Loucy (cell line): ENCODE data around the gene ELMOD2.

Source experiments
- H2AFZ ChIP-seq: fragments of 200-600 bp; sonication (generic); 2 replicates; pipeline ENCODE4 v1.6.0; 2016; ENCODE audit warnings: antibody characterized with exemption, mild to moderate bottlenecking, low read length, moderate library complexity
- H3F3A ChIP-seq: fragments of 200-600 bp; 2 replicates; pipeline ENCODE4 v1.6.0; 2016; ENCODE audit warnings: antibody characterized with exemption, low read depth, mild to moderate bottlenecking
- H3K27me3 ChIP-seq: fragments of 200-600 bp; sonication (generic); 2 replicates; pipeline ENCODE4 v1.6.1; 2014; ENCODE audit warnings: low read length, mild to moderate bottlenecking; ENCODE audit not compliant: insufficient read depth, poor library complexity, severe bottlenecking
- H3K36me3 ChIP-seq: fragments of 200-600 bp; sonication (generic); 2 replicates; pipeline ENCODE4 v1.6.1; 2016; ENCODE audit warnings: low read length; ENCODE audit not compliant: insufficient read depth
- H3K4me1 ChIP-seq: fragments of 200-600 bp; sonication (generic); 2 replicates; pipeline ENCODE4 v1.5.1; 2014; ENCODE audit warnings: low read length, mild to moderate bottlenecking; ENCODE audit not compliant: insufficient read depth, poor library complexity, severe bottlenecking
- H3K4me2 ChIP-seq: fragments of 200-600 bp; sonication (generic); 2 replicates; pipeline ENCODE4 v1.6.0; 2014; ENCODE audit warnings: antibody characterized with exemption, low read length, low read depth, mild to moderate bottlenecking; ENCODE audit not compliant: poor library complexity, severe bottlenecking
- H3K4me3 ChIP-seq: fragments of 200-600 bp; sonication (generic); 2 replicates; pipeline ENCODE4 v1.5.1; 2014; ENCODE audit warnings: low read length, mild to moderate bottlenecking, mixed read lengths; ENCODE audit not compliant: poor library complexity, severe bottlenecking
- H3K79me2 ChIP-seq: fragments of 200-600 bp; sonication (generic); 2 replicates; pipeline ENCODE4 v1.6.1; 2014; ENCODE audit warnings: low read length; ENCODE audit not compliant: insufficient read depth
- H3K9ac ChIP-seq: fragments of 200-600 bp; sonication (generic); 2 replicates; pipeline ENCODE4 v1.6.0; 2014; ENCODE audit warnings: mild to moderate bottlenecking, low read depth, low read length, moderate library complexity; ENCODE audit not compliant: poor library complexity, severe bottlenecking
- H3K9me2 ChIP-seq: fragments of 200-600 bp; sonication (generic); replicated peaks from 2 replicates; pipeline ENCODE4 v1.6.1; 2016; ENCODE audit warnings: low read depth, low read length, mixed read lengths
- H3K9me3 ChIP-seq: fragments of 200-600 bp; sonication (generic); 2 replicates; pipeline ENCODE4 v1.6.1; 2014; ENCODE audit warnings: mild to moderate bottlenecking, antibody characterized with exemption, low read length, low read depth; ENCODE audit not compliant: insufficient read depth
- H4K20me1 ChIP-seq: fragments of 200-600 bp; sonication (generic); 2 replicates; pipeline ENCODE4 v1.6.0; 2014; ENCODE audit warnings: antibody characterized with exemption, low read length, mild to moderate bottlenecking; ENCODE audit not compliant: insufficient read depth, poor library complexity, severe bottlenecking
- EZH2phosphoT487 ChIP-seq: fragments of 200-600 bp; IDR thresholded peaks from 2 replicates; pipeline ENCODE4 v1.6.1; 2018; ENCODE audit warnings: antibody characterized with exemption, mild to moderate bottlenecking, moderate library complexity, borderline replicate concordance
- TF ChIP-seq, protein P1 (sequence below): fragments of 200-600 bp; sonication (generic); conservative IDR thresholded peaks from 2 replicates; pipeline ENCODE4 v1.5.1; 2014; ENCODE audit warnings: mild to moderate bottlenecking, antibody characterized with exemption, low read length

Gene ELMOD2

DNA sequence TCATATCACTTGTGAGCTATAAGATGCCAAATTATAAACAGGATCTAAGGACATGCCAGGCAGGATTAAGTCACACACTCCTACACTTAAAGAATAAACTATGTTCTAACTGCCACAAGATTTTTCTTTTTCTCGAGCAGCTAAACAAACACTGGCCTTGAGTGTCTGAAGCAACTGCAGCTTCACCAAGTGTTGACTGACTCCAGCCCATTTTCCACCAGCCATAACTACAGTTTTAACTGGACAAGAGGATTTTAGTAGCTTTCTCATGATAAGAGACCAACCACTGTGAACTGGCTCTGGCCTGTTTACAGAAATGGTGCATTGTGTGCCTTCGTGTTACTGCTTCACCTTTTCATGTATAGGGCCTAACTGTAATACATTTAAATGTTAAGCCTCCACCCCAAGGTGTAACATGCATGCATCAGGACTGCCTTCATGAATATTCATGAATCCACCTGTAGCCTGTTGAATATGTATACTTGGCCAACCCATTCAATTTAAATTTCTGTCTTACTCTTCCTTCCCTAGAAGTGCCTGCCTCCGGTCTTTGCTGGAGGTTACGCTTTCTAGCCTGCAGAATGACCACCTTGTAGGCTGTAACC, 34.0 kb downstream of the ELMOD2 start:
- H3K4me1 ChIP-seq = no peaks in the 10 kb centered on the region
- no peaks in the 10 kb centered on the region for H3K9me3 ChIP-seq
- no peaks in the 10 kb centered on the region for H3K27me3 ChIP-seq
- H3K9ac ChIP-seq = no peak overlapping the region
- H3F3A ChIP-seq = no peaks in the 10 kb centered on the region
- no peaks in the 10 kb centered on the region for H3K9me2 ChIP-seq
- no peak overlapping the region for H3K4me3 ChIP-seq
- H3K36me3 ChIP-seq = no peaks in the 10 kb centered on the region
- H4K20me1 ChIP-seq = no peaks in the 10 kb centered on the region
- H2AFZ ChIP-seq = no peak overlapping the region
- no peaks in the 10 kb centered on the region for H3K79me2 ChIP-seq
- no peak overlapping the region for H3K4me2 ChIP-seq
- TF ChIP-seq, protein P1, sequence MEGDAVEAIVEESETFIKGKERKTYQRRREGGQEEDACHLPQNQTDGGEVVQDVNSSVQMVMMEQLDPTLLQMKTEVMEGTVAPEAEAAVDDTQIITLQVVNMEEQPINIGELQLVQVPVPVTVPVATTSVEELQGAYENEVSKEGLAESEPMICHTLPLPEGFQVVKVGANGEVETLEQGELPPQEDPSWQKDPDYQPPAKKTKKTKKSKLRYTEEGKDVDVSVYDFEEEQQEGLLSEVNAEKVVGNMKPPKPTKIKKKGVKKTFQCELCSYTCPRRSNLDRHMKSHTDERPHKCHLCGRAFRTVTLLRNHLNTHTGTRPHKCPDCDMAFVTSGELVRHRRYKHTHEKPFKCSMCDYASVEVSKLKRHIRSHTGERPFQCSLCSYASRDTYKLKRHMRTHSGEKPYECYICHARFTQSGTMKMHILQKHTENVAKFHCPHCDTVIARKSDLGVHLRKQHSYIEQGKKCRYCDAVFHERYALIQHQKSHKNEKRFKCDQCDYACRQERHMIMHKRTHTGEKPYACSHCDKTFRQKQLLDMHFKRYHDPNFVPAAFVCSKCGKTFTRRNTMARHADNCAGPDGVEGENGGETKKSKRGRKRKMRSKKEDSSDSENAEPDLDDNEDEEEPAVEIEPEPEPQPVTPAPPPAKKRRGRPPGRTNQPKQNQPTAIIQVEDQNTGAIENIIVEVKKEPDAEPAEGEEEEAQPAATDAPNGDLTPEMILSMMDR = no peak
- TF ChIP-seq EZH2phosphoT487 = no peak

DNA sequence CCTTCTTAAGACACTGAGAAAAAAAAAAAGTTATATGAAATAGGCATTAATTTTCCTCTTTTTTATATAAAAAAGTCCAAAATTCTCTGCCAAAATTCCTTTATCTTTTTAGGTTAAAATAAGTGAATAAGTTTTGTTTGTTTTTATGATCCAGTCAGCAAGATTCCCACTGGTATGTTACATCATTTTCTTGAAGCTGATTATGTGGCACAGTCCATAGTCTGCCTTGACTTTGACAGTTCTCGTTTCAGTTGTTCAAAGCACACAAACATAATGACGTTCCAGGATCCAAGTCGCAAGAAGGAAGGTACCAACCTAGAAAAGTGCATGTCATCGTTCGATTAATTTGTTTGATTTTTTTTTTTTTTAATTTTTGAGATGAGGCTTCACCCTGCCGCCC, 35.7 kb downstream of the ELMOD2 start:
- H3K4me2 ChIP-seq = no peak overlapping the region
- no peaks in the 10 kb centered on the region for H3K9me3 ChIP-seq
- no peaks in the 10 kb centered on the region for H3K9me2 ChIP-seq
- TF ChIP-seq, protein P1 = no peak
- TF ChIP-seq EZH2phosphoT487 = no peak
- H3K4me3 ChIP-seq = no peak overlapping the region
- H3F3A ChIP-seq = no peaks in the 10 kb centered on the region
- H3K27me3 ChIP-seq = no peaks in the 10 kb centered on the region
- H2AFZ ChIP-seq = no peak overlapping the region
- H3K79me2 ChIP-seq = no peaks in the 10 kb centered on the region
- no peaks in the 10 kb centered on the region for H4K20me1 ChIP-seq
- no peaks in the 10 kb centered on the region for H3K36me3 ChIP-seq
- H3K9ac ChIP-seq = no peak overlapping the region
- H3K4me1 ChIP-seq = no peaks in the 10 kb centered on the region

DNA sequence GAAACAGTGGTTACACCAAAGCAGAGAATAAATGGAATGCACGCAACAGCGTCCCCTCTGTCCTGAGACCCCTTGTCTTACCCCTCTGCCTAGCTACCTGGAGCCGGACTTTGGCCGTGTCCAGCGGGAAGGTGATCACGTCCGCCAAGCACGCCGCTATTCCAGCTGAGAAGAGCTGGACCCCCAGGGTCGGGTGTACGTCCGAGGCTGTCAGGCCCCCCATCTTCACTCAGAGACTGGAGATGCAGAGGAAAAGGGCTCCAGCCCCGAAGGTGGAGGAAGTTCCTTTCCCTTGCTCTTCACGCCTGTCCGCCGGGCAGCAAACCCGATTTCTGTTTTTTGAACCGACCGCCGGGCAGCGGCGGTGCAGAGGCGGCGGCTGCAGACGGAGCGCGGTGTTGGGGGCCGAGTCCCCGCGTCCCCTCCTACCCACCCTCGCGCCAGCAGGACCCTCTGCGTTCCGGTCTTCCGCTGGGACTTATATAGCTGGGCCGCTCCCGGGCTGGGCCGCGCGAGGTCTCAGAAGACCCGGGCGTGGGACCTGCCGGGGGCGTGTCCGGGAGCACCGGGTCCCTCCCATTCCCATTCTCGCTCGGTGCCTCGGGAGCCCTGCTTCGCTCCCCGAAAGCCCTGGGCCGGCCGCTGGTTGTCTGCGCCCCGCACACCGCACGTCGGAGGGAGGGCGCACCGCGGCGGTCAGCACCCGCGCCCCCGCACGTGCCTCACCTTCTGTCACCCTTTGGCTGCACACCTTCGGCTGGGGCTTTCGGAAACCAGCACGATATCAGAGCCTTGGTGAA, 44.7 kb downstream of the ELMOD2 start, which contains the start of gene UCP1:
TSS of gene UCP1 (minus strand) at position 455 of the 800 bp plus-strand sequence. CDS start at position 223, 232 bp downstream.
- no peak for TF ChIP-seq EZH2phosphoT487
- TF ChIP-seq, protein P1 = no peak

More for the DNA sequence above, 44.7 kb downstream of the ELMOD2 start, which contains the start of gene UCP1:
- Histone ChIP-seq H3K4me2 (no peak within 1 kb of the TSS), H3K9me2 (no peaks in the 10 kb centered on the region), H3K27me3 (no peaks in the 10 kb centered on the region), H3K9ac (no peak within 1 kb of the TSS), H2AFZ (no peak within 1 kb of the TSS), H3K4me1 (peaks cover 5% of the 10 kb centered on the region), H3K36me3 (no peaks in the 10 kb centered on the region), H3K79me2 (no peaks in the 10 kb centered on the region), H3K9me3 (no peaks in the 10 kb centered on the region), H3K4me3 (no peak within 1 kb of the TSS), H3F3A (no peaks in the 10 kb centered on the region), H4K20me1 (no peaks in the 10 kb centered on the region)
